H9 (cell line): ENCODE data around the gene SLC25A26. TPM values are rescaled to one million over a fixed set of nuclear protein-coding genes. Genes with fewer than 3 reads are reported as not detected.

Experiments used
- DNase-seq: peaks from one replicate; pipeline ENCODE4 v3.0.0-alpha.2; 2017
- H2AFZ ChIP-seq: one replicate; pipeline ENCODE4 v1.6.1; 2013; ENCODE audit warnings: mild to moderate bottlenecking, low read length, control low read depth, moderate library complexity
- H2AK5ac ChIP-seq: 2 replicates; pipeline ENCODE4 v1.6.1; 2013; ENCODE audit warnings: low read length, control low read depth, mixed read lengths; ENCODE audit not compliant: insufficient read length
- H2BK120ac ChIP-seq: one replicate; pipeline ENCODE4 v1.6.1; 2013; ENCODE audit warnings: low read depth, mild to moderate bottlenecking, low read length, control low read depth, inconsistent platforms; ENCODE audit not compliant: poor library complexity, severe bottlenecking
- H2BK12ac ChIP-seq: 2 replicates; pipeline ENCODE4 v1.6.1; 2013; ENCODE audit warnings: low read length, control low read depth, mixed read lengths, low read depth; ENCODE audit not compliant: insufficient read length
- H2BK15ac ChIP-seq: 2 replicates; pipeline ENCODE4 v1.6.1; 2013; ENCODE audit warnings: low read depth, low read length, control low read depth
- H2BK20ac ChIP-seq: one replicate; pipeline ENCODE4 v1.6.1; 2013; ENCODE audit warnings: low read depth, mild to moderate bottlenecking, low read length, control low read depth, inconsistent platforms; ENCODE audit not compliant: poor library complexity, severe bottlenecking
- H2BK5ac ChIP-seq: 2 replicates; pipeline ENCODE4 v1.6.1; 2013; ENCODE audit warnings: low read length, control low read depth, mixed read lengths; ENCODE audit not compliant: insufficient read length
- H3K14ac ChIP-seq: 2 replicates; pipeline ENCODE4 v1.6.1; 2013; ENCODE audit warnings: low read length, control low read depth; ENCODE audit not compliant: insufficient read depth
- H3K18ac ChIP-seq: 2 replicates; pipeline ENCODE4 v1.6.1; 2013; ENCODE audit warnings: low read depth, mild to moderate bottlenecking, mixed read lengths, low read length, control low read depth; ENCODE audit not compliant: insufficient read length
- H3K23ac ChIP-seq: 2 replicates; pipeline ENCODE4 v1.6.1; 2013; ENCODE audit warnings: low read length, control low read depth, mixed read lengths, low read depth; ENCODE audit not compliant: insufficient read length
- H3K23me2 ChIP-seq: 2 replicates; pipeline ENCODE4 v1.6.1; 2013; ENCODE audit warnings: low read depth, mild to moderate bottlenecking, mixed read lengths, low read length, control low read depth; ENCODE audit not compliant: insufficient read length, poor library complexity, severe bottlenecking
- H3K27ac ChIP-seq: 2 replicates; pipeline ENCODE4 v1.5.1; 2013; ENCODE audit warnings: low read length, control low read depth, mixed read lengths, low read depth; ENCODE audit not compliant: insufficient read length
- H3K27me3 ChIP-seq: 2 replicates; pipeline ENCODE4 v1.6.1; 2013; ENCODE audit warnings: low read length, control low read depth, inconsistent platforms; ENCODE audit not compliant: insufficient read depth
- H3K4ac ChIP-seq: 2 replicates; pipeline ENCODE4 v1.6.1; 2013; ENCODE audit warnings: low read depth, mild to moderate bottlenecking, control low read depth, inconsistent platforms, low read length, moderate library complexity
- H3K4me1 ChIP-seq: 2 replicates; pipeline ENCODE4 v1.6.1; 2013; ENCODE audit warnings: low read length, control low read depth, inconsistent platforms; ENCODE audit not compliant: insufficient read depth
- H3K4me2 ChIP-seq: 2 replicates; pipeline ENCODE4 v1.6.1; 2013; ENCODE audit warnings: low read length, control low read depth, mixed read lengths; ENCODE audit not compliant: insufficient read length, insufficient read depth
- H3K56ac ChIP-seq: 2 replicates; pipeline ENCODE4 v1.6.1; 2013; ENCODE audit warnings: low read depth, mild to moderate bottlenecking, mixed read lengths, low read length, control low read depth; ENCODE audit not compliant: insufficient read length
- H3K79me1 ChIP-seq: 2 replicates; pipeline ENCODE4 v1.6.1; 2013; ENCODE audit warnings: low read depth, mild to moderate bottlenecking, moderate library complexity, low read length, control low read depth, inconsistent platforms; ENCODE audit not compliant: insufficient read depth, poor library complexity, severe bottlenecking
- H3K79me2 ChIP-seq: 2 replicates; pipeline ENCODE4 v1.6.1; 2013; ENCODE audit warnings: low read length, control low read depth, inconsistent platforms; ENCODE audit not compliant: insufficient read depth
- H3K9ac ChIP-seq: 2 replicates; pipeline ENCODE4 v1.6.1; 2013; ENCODE audit warnings: low read length, control low read depth, mixed read lengths; ENCODE audit not compliant: insufficient read length; ENCODE audit errors: extremely low read depth
- H3K9me3 ChIP-seq: one replicate; pipeline ENCODE4 v1.6.1; 2013; ENCODE audit warnings: low read depth, low read length, inconsistent platforms; ENCODE audit not compliant: control insufficient read depth
- H3T11ph ChIP-seq: one replicate; pipeline ENCODE4 v1.6.1; 2013; ENCODE audit warnings: mild to moderate bottlenecking, low read length, control low read depth, inconsistent platforms
- H4K20me1 ChIP-seq: one replicate; pipeline ENCODE4 v1.6.1; 2013; ENCODE audit not compliant: control insufficient read depth, insufficient read length, insufficient read depth
- H4K5ac ChIP-seq: 2 replicates; pipeline ENCODE4 v1.6.1; 2013; ENCODE audit warnings: low read depth, mild to moderate bottlenecking, mixed read lengths, low read length, control low read depth; ENCODE audit not compliant: insufficient read length
- H4K8ac ChIP-seq: replicated peaks from 2 replicates; pipeline ENCODE4 v1.6.1; 2013; ENCODE audit warnings: low read length, control low read depth, mixed read lengths, low read depth; ENCODE audit not compliant: insufficient read length
- H4K91ac ChIP-seq: 2 replicates; pipeline ENCODE4 v1.6.1; 2013; ENCODE audit warnings: low read depth, mild to moderate bottlenecking, moderate library complexity, mixed read lengths, low read length, control low read depth; ENCODE audit not compliant: insufficient read length
- H3K27ac Mint-ChIP-seq, 3 experiments: 2 replicates in 2 of 3; 3 replicates in 1 of 3; pipeline ENCODE4 v1.8.0; 2020 to 2021; ENCODE audit warnings: mixed read lengths in 3 of 3, mild to moderate bottlenecking in 1 of 3, moderate library complexity in 1 of 3
- H3K27me3 Mint-ChIP-seq: 2 replicates; pipeline ENCODE4 v1.8.0; 2021; ENCODE audit warnings: low read depth, mild to moderate bottlenecking, moderate library complexity, mixed read lengths
- H3K36me3 Mint-ChIP-seq, 3 experiments: 2 replicates in 2 of 3; 3 replicates in 1 of 3; pipeline ENCODE4 v1.8.0; 2020 to 2021; ENCODE audit warnings: low read depth in 3 of 3, mixed read lengths in 3 of 3; ENCODE audit not compliant: insufficient read depth in 1 of 3
- H3K4me1 Mint-ChIP-seq, 2 experiments: 2 replicates each; pipeline ENCODE4 v1.8.0; 2020; ENCODE audit warnings: mixed read lengths in 2 of 2
- H3K4me3 Mint-ChIP-seq, 2 experiments: 2 replicates in 1 of 2; 3 replicates in 1 of 2; pipeline ENCODE4 v1.8.0; 2020 to 2021; ENCODE audit warnings: mild to moderate bottlenecking in 2 of 2, mixed read lengths in 2 of 2, moderate library complexity in 1 of 2
- H3K9me3 Mint-ChIP-seq, 2 experiments: 2 replicates in 1 of 2; 3 replicates in 1 of 2; pipeline ENCODE4 v1.8.0; 2020; ENCODE audit warnings: mild to moderate bottlenecking in 2 of 2, mixed read lengths in 2 of 2, moderate library complexity in 1 of 2
- CTCF ChIP-seq: fragments of 200-600 bp; sonication (generic); conservative IDR thresholded peaks from 3 replicates; pipeline ENCODE4 v1.8.0; 2021; ENCODE audit warnings: antibody characterized with exemption, mild to moderate bottlenecking
- WGBS: extraction: QIAGEN DNeasy Blood & Tissue Kit; methylation state at CpG from one replicate; pipeline ENCODE4 v1.1.7; 2013; ENCODE audit warnings: missing lambda C conversion rate, low lambda C conversion rate, mixed read lengths; ENCODE audit not compliant: insufficient read length; ENCODE audit errors: extremely low coverage; 5-methylcytosine and 5-hydroxymethylcytosine counted together
- total RNA-seq: library from RNA; stranded (reverse); gene quantifications from 2 replicates; pipeline ENCODE4 v1.2.1, GENCODE V29; 2021

SLC25A26 gene
- total RNA-seq, 1 experiment from 2014 or later: 30.2 TPM

DNA sequence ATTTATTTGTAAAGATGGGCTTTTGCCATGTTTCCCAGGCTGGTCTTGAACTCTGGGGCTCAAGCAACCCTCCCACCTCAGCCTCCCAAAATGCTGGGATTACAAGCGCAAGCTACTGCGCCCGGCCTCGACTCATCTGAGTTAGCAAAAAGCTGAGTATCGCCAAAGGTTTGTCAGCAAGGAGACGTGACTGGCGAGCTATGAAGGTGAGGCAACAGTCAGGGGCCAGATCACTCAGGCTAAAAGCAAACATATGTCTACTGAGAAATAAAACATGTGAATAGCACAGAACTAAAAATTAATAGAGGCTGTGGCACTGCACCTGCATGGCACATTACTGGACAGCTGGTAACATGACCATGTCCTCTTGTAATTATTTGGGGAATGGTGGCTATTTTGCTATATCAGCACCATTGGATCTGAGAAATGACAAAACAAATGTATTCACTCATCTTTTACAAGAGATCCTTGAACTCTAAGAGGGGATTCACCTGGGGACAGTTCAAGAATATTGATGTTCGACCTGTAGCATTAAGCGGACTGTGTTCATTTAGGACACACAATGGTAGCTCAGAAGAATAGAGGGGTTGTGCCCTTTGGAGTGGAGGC is 10.0 kb upstream of the SLC25A26 start:
- Mint-ChIP-seq H3K4me3 (no peak overlapping the region), H3K4me1 (peaks cover 3 to 6% of the 10 kb centered on the region in 2 experiments; a peak in 3 of 4 replicates), H3K9me3 (peaks cover 3 to 5% of the 10 kb centered on the region in 2 experiments; a peak in 3 of 5 replicates), H3K27ac (no peak overlapping the region), H3K36me3 (no peaks in the 10 kb centered on the region), H3K27me3 (no peaks in the 10 kb centered on the region)
- Histone ChIP-seq H2BK20ac (no peak overlapping the region), H2AK5ac (no peak overlapping the region), H2BK5ac (no peak overlapping the region), H3K4me1 (no peaks in the 10 kb centered on the region), H3K9me3 (no peaks in the 10 kb centered on the region), H3K23me2 (no peaks in the 10 kb centered on the region), H3K4ac (no peak overlapping the region), H3K27me3 (no peaks in the 10 kb centered on the region), H3K79me2 (no peaks in the 10 kb centered on the region), H2BK12ac (no peak overlapping the region), H4K91ac (no peak overlapping the region), H3K23ac (no peak overlapping the region), H4K20me1 (no peaks in the 10 kb centered on the region), H2BK15ac (no peak overlapping the region), H4K8ac (no peak overlapping the region), H3K14ac (no peak overlapping the region), H3K27ac (no peak overlapping the region), H3K18ac (no peak overlapping the region), H3T11ph (no peak overlapping the region), H2AFZ (no peak overlapping the region), H3K56ac (no peak overlapping the region), H3K79me1 (no peaks in the 10 kb centered on the region), H2BK120ac (no peak overlapping the region), H4K5ac (no peak overlapping the region), H3K9ac (no peak overlapping the region), H3K4me2 (no peak overlapping the region)
- no CpG with 5 or more reads among the region's 9 CpGs for WGBS
- no peak for DNase-seq
- TF ChIP-seq CTCF: no peak
